Measurements from ENCODE around the gene ALDH1L1.

The ALDH1L1 gene

GRCh38 chr3:126191246-126191645 lies 10.9 kb upstream of the ALDH1L1 start:
- no peak overlapping the region for H3K27ac ChIP-seq
- TF ChIP-seq CTCF (conservative IDR thresholded peaks at IDR 0.05), result no peak

DNA sequence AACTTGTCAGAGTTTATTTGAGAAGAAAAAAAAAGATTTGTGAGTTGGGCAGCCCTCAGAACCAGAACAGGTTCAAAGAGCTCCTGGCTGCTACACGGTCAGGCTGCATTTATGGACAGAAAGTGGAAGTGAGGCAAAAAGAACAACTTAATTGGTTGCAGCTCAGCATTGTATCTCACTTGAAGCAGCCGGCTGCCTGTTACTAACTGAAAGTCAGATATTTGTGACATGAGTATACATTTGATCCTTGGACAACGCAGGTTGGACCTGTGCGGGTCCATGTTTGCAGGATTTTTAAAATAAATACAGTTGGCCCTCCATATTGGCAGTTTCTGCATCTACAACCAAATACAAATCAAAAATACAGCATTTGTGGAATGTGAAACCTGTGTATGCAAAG lies 7.5 kb upstream of the ALDH1L1 start:
- no peak for TF ChIP-seq CTCF (conservative IDR thresholded peaks at IDR 0.05)
- no peak overlapping the region for H3K27ac ChIP-seq

DNA sequence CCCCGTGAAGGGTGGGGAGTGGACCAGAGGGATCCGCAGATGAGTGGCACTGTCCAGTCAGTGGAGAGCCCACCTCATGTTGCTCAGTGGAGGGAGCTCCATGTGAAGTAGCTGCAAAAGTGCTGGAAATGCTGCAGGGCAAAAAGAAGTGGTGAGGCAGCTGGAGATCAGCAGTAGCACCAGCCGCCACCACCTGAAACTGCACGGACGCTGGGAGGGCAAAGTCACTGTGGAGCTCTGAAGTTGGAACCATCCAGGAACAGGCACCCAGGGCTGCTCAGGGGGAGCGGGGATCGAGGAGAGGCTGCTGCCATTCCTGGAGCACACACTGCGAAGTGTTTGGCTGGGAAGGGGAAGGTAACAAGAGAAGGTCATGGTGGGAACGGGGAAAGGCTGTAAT lies 6.4 kb upstream of the ALDH1L1 start:
- TF ChIP-seq CTCF (conservative IDR thresholded peaks at IDR 0.05), result no peak
- H3K27ac ChIP-seq, result no peak overlapping the region

DNA sequence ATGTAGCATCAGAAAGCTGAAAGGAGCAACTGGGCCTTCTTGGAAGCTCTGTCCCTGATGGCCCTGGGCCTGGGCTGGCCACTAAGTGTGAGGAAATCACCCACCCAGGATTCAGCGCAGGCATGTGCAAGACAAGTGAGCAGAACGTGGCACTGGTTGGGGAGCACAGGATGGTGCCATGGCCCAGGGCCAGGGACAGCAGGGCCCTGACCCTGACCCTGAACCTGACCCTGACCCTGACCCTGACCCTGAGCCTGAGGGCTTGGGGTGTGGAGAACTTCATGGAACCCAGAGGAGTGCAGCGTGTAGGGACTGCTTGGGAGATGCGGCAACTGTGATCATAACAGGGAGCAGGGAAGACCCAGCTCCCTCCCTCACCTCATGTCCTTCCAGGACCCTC lies 5.9 kb upstream of the ALDH1L1 start:
- no peak overlapping the region for H3K27ac ChIP-seq
- no peak for TF ChIP-seq CTCF (conservative IDR thresholded peaks at IDR 0.05)

- no peak for TF ChIP-seq CTCF (conservative IDR thresholded peaks at IDR 0.05)
- no peak overlapping the region for H3K27ac ChIP-seq
Measured at GRCh38 chr3:126184465-126185000, 4.1 kb upstream of the ALDH1L1 start.

- no peak for TF ChIP-seq CTCF (conservative IDR thresholded peaks at IDR 0.05)
- H3K27ac ChIP-seq, result no peak overlapping the region
Measured at GRCh38 chr3:126181398-126181725, 976 bp upstream of the ALDH1L1 start.

- no peak for TF ChIP-seq CTCF (conservative IDR thresholded peaks at IDR 0.05)
- H3K27ac ChIP-seq, result no peak overlapping the region
Measured at GRCh38 chr3:126179825-126180476, 435 bp downstream of the ALDH1L1 start.
